ENCODE results near the gene PEX6. TPM values are rescaled to one million over a fixed set of nuclear protein-coding genes. Genes with fewer than 3 reads are reported as not detected.

Gene PEX6
- total RNA-seq, 1 donor from 2014 or later = 13.4 TPM

GRCh38 chr6:42935322-42935721 lies 43.7 kb downstream of the PEX6 start:
- no peak for DNase-seq (ENCODE audit: low spot score)

GRCh38 chr6:42933205-42933604 lies 45.8 kb downstream of the PEX6 start:
- no peak for DNase-seq (ENCODE audit: low spot score)

- no peak for DNase-seq (ENCODE audit: low spot score)
Observed at GRCh38 chr6:42932412-42932811, 46.6 kb downstream of the PEX6 start.

- no peak for DNase-seq (ENCODE audit: low spot score)
Observed at GRCh38 chr6:42929821-42930360, 49.1 kb downstream of the PEX6 start.

- DNase-seq (ENCODE audit: low spot score) = peak; percentile 97
Observed at GRCh38 chr6:42928986-42929820, 49.8 kb downstream of the PEX6 start, which contains the start of gene CNPY3. CNPY3 (plus strand) TSS chr6:42929480; CDS start chr6:42929571, 91 bp downstream.

- no peak for DNase-seq (ENCODE audit: low spot score)
Observed at GRCh38 chr6:42925248-42925857, 53.6 kb downstream of the PEX6 start.

GRCh38 chr6:42923666-42924065 lies 55.3 kb downstream of the PEX6 start:
- no peak for DNase-seq (ENCODE audit: low spot score)

GRCh38 chr6:42921801-42922200 lies 57.2 kb downstream of the PEX6 start:
- DNase-seq (ENCODE audit: low spot score) = no peak

- DNase-seq (ENCODE audit: low spot score) = no peak
Observed at GRCh38 chr6:42916288-42916687, 62.7 kb downstream of the PEX6 start.

- no peak for DNase-seq (ENCODE audit: low spot score)
Observed at GRCh38 chr6:42915732-42916131, 63.2 kb downstream of the PEX6 start, which contains the start of gene PTCRA. PTCRA (plus strand) TSS chr6:42916053; CDS start chr6:42916070, 17 bp downstream.

GRCh38 chr6:42914546-42914945 lies 64.4 kb downstream of the PEX6 start:
- DNase-seq (ENCODE audit: low spot score) = no peak

Other genes with a start within 250 kb of the PEX6 start
- gene TBCC, start 233.1 kb downstream of the PEX6 start, total RNA-seq = 13.8 TPM
- gene BICRAL, start 197.1 kb downstream of the PEX6 start, total RNA-seq = 12.5 TPM
- 82.2 TPM for gene RPL7L1, start 99.6 kb downstream of the PEX6 start, total RNA-seq
- not detected for gene PTCRA, start 63.1 kb downstream of the PEX6 start, total RNA-seq
- 27.4 TPM for gene CNPY3, start 49.7 kb downstream of the PEX6 start, total RNA-seq
- 0.61 TPM for gene GNMT, start 18.4 kb downstream of the PEX6 start, total RNA-seq
- 27.8 TPM for gene PPP2R5D, start 5.4 kb upstream of the PEX6 start, total RNA-seq
- gene MEA1, start 34.8 kb upstream of the PEX6 start, total RNA-seq = 46.1 TPM
- gene KLHDC3, start 35.1 kb upstream of the PEX6 start, total RNA-seq = 71.6 TPM
- gene RRP36, start 42.4 kb upstream of the PEX6 start, total RNA-seq = 51.9 TPM
- 13.7 TPM for gene CUL7, start 74.7 kb upstream of the PEX6 start, total RNA-seq
- 59.3 TPM for gene MRPL2, start 80.3 kb upstream of the PEX6 start, total RNA-seq
- gene KLC4, start 80.5 kb upstream of the PEX6 start, total RNA-seq = 18.1 TPM
- 13.6 TPM for gene PTK7, start 97.1 kb upstream of the PEX6 start, total RNA-seq
- gene SRF, start 192.1 kb upstream of the PEX6 start, total RNA-seq = 34.2 TPM
- 26.6 TPM for gene CUL9, start 203.0 kb upstream of the PEX6 start, total RNA-seq